H7 (cell line): Measurements from ENCODE around the gene ICAM3. TPM values are rescaled to one million over a fixed set of nuclear protein-coding genes. Genes with fewer than 3 reads are reported as not detected.
"Not testable (repeated sequence)": the region's sequence is repeated elsewhere in the genome, so short reads cannot be mapped to it uniquely, and the experiment has no call there.

Experiments used
- DNase-seq: peaks from one replicate; pipeline ENCODE4 v3.0.0; 2012
- H3K27me3 ChIP-seq: 2 replicates; pipeline ENCODE4 v1.6.0; 2011; ENCODE audit warnings: mild to moderate bottlenecking, low read length; ENCODE audit not compliant: control insufficient read depth, insufficient read depth
- H3K36me3 ChIP-seq: replicated peaks from 2 replicates; pipeline ENCODE4 v1.5.1; 2011; ENCODE audit warnings: low read length; ENCODE audit not compliant: control insufficient read depth, insufficient read depth
- H3K4me3 ChIP-seq: 2 replicates; pipeline ENCODE4 v1.5.1; 2011; ENCODE audit warnings: low read depth, mild to moderate bottlenecking, control low read depth, low read length, moderate library complexity; ENCODE audit not compliant: insufficient read depth
- total RNA-seq: library from RNA; depleted of rRNA; stranded (reverse); fragments of >200 nt; shearing (Covaris generic); gene quantifications from 2 replicates; pipeline ENCODE4 v1.2.3, GENCODE V29; 2014; rRNA removed

ICAM3 gene, protein sequence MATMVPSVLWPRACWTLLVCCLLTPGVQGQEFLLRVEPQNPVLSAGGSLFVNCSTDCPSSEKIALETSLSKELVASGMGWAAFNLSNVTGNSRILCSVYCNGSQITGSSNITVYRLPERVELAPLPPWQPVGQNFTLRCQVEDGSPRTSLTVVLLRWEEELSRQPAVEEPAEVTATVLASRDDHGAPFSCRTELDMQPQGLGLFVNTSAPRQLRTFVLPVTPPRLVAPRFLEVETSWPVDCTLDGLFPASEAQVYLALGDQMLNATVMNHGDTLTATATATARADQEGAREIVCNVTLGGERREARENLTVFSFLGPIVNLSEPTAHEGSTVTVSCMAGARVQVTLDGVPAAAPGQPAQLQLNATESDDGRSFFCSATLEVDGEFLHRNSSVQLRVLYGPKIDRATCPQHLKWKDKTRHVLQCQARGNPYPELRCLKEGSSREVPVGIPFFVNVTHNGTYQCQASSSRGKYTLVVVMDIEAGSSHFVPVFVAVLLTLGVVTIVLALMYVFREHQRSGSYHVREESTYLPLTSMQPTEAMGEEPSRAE
- total RNA-seq = 15.2 and 16.1 TPM in 2 replicates

DNA sequence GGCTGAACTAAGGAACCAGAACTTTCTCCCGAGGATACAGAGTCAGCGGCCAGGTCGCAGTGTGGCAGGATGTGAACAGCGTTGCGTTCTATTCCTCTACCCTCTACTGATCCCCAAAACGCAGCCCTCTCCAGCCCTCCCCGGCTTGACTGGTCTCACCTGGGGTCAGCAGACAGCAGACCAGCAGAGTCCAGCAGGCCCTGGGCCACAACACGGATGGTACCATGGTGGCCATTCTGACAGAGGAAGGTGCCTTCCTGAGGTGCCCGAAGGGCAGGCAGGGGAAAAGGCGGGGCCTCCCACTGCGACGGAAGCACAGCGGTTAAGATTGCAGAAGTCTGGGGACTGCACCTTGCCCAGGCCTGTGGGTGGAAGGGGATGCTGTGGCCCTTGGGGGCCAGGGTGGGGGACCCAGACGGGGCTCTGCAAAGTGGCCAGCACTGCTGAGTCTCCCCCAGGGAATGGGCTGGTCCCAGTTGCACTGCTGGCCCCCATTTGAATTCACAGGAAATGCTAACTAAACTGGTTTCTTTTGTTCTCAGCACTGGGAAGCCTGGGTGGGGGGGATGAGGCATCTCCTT lies at the start of gene ICAM3:
TSS of gene ICAM3 (minus strand) at position 245 of the 581 bp plus-strand sequence. CDS start at position 235, 10 bp downstream.
- H3K27me3 ChIP-seq = no peaks in the 10 kb centered on the region; the same call in 1 of the 2 replicates
- peak; percentile 56 for DNase-seq
- no peaks in the 10 kb centered on the region for H3K36me3 ChIP-seq
- H3K4me3 ChIP-seq = no peak within 1 kb of the TSS

DNA sequence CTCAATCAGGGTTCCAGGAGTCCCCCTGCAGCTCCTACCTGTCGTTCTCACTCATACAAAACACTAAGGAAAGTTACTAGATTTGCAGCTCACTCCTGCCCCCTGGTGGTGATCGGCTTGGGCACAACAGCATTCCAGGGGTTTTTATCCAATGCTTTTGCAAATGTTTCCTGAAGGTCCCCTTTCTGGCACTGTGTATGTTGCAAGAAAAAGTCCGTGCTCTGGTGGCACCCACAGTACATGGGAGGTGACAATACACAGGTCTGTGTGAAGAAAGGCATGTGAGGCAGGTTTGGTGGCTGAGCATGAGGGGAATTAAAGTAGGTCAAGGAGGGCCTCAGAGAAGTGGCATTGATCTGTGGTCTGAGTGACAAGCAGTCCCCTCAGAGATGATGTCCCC lies 49.5 kb upstream of the ICAM3 start:
- Histone ChIP-seq H3K36me3 (peaks cover 9% of the 10 kb centered on the region), H3K4me3 (no peak overlapping the region), H3K27me3 (no peaks in the 10 kb centered on the region)
- peak; percentile 89 for DNase-seq

DNA sequence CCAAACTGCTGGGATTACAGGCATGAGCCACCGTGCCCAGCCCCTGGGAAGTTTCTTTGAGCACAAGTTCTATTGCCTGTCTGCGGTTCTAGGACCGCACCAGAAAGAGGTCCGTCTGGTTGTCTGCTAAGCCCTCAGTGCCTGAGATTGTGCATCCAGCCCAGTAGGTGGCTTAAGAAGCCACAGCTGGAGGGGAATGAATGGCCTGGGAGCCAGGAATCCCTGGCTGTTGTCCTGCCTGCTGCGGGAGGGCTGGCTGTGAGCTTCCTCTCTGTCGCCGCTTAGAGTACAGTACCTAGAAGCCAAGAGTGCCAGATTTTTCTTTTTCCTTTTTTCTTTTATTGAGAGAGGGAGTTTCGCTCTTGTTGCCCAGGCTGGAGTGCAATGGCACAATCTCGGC lies 45.2 kb upstream of the ICAM3 start:
- DNase-seq = no peak
- Histone ChIP-seq H3K4me3 (no peak overlapping the region), H3K36me3 (no peaks in the 10 kb centered on the region), H3K27me3 (no peaks in the 10 kb centered on the region)

DNA sequence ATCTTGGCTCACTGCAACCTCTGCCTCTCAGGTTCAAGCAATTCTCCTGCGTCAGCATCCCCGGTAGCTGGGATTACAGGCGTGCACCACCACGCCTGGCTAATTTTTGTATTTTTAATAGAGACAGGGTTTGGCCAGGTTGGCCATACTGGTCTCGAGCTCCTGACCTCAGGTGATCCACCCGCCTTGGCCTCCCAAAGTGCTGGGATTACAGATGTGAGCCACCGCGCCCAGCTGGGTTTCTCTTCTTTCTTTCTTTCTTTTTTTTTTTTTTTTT lies 43.7 kb upstream of the ICAM3 start:
- not testable (repeated sequence) for H3K36me3 ChIP-seq, H3K27me3 ChIP-seq, H3K4me3 ChIP-seq, DNase-seq

DNA sequence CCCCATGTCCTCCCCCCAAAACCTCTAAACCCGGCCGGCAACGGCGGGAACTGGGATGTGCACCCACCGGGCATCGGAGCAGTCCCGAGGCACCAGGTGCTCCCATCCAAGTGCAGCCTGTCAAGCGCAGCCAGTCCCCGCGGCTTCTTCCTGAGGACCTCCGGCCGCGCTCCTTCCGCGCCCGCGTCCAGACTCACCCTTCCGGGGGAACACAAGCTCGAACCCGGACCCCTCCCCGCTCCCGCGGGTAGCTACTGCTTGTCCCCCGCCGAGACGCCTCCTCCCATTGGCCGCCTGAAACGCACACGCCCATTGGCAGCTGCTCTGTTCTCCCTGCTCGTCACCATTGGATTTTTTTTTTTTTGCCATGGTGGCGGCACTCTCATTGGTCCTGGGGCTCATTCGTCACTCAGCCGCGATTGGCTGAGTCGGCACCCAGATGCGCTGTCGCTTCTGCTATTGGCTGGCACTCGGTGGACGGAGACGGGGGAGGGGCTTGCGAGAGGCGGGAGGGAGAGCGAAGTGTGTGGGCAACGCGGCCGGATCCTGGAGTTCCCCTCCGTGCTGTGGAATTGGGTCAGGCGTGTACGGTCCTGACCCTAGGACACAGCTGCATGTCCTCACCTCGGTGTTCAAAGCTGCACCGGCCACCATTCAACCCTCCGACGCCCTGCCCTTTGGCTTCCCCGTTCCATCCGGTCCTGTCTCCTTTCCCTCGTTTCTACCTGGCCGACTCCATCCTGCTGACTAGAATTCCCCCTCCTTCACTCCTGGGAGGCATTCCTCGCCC lies 41.1 kb upstream of the ICAM3 start, which contains the start of gene TYK2:
TSS of gene TYK2 (minus strand) at position 260 of the 790 bp plus-strand sequence. CDS start 2,166 bp downstream, outside the sequence.
- no peaks in the 10 kb centered on the region for H3K27me3 ChIP-seq
- peak; percentile 100 for DNase-seq
- peak within 1 kb of the TSS; percentile 96 for H3K4me3 ChIP-seq
- H3K36me3 ChIP-seq = no peaks in the 10 kb centered on the region; the same call in 1 of the 2 replicates

DNA sequence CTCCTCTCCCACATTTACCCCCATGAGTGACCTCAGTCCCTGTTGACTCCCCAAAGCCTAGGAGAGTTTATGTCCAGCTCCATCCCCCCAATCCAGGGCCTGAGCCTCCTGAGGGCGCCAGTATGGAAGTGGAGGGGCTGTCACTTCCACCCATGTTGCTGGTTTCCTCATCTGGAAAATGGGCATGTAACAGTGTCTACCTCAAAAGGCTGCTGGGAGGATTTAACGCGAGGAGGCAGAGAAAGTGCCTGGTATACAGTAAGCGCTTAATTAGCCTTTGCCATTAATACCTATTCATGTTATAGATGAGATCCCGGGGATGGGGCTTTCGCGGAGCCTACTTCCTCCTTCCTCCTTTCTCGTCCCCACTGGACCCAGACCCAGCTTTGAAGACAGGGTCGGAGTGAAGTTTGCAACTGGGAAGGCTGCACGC lies 40.5 kb upstream of the ICAM3 start:
- DNase-seq = peak; percentile 69
- H3K27me3 ChIP-seq = no peaks in the 10 kb centered on the region
- peak overlapping the region; percentile 96 for H3K4me3 ChIP-seq
- H3K36me3 ChIP-seq = no peaks in the 10 kb centered on the region; the same call in 1 of the 2 replicates

DNA sequence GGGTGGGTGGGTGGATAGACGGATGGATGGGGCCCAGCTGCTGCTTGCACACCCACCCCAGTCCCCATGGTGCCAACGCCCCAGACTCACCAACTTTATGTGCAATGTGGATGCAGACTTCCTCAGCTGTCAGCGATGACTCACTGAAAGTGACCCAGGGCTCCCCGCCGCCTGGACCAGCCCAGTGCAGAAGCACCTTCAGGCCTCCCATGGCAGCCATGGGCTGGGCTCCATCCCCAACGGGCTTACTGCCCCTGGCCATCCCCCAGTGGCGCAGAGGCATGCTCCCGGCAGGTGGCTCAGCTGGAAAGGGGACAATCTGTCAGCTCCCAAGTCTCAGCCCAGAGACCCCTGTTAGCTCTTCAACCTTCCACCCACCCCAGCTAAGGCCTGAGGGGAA lies 38.7 kb upstream of the ICAM3 start:
- Histone ChIP-seq H3K4me3 (no peak overlapping the region), H3K36me3 (no peaks in the 10 kb centered on the region; the same call in 1 of the 2 replicates), H3K27me3 (no peaks in the 10 kb centered on the region)
- peak; percentile 15 for DNase-seq

DNA sequence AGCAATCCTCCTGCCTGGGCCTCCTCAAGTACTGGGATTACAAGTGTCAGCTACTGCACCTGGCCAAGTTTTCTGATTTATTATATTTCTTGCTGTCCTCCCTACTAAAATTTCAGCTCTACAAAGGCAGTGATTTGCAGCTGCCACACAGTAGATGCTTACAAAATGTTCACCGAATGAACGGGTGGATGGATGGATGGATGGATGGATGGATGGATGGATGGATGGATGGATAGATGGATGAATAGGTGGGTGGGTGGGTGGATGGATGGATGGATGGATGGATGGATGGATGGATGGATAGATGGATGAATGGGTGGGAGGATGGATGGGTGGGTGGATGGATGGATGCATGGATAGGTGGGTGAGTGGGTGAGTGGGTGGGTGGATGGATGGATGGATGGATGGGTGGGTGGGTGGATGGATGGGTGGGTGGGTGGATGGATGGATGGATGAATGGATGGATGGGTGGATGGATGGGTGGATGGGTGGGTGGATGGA lies 37.8 kb upstream of the ICAM3 start:
- not testable (repeated sequence) for H3K27me3 ChIP-seq, H3K4me3 ChIP-seq, H3K36me3 ChIP-seq, DNase-seq

DNA sequence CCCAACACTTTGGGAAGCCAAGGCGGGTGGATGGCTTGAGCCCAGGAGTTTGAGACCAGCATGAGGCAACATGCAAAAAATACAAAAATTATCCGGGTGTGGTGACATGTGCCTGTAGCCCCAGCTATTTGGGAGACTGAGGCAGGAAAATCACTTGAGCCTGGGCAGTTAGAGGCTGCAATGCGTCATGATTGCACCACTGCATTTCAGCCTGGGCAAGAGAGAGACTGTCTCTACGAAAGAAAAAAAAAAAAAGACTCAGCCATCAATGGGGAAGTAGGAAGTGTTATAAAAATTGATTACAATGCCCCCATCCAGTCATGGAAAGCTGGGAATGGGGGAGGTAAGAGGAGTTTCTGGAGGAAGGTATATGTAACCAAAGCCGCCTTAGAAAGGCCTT lies 35.5 kb upstream of the ICAM3 start:
- no peak for DNase-seq
- Histone ChIP-seq H3K4me3 (no peak overlapping the region), H3K27me3 (no peaks in the 10 kb centered on the region), H3K36me3 (no peaks in the 10 kb centered on the region; the same call in 1 of the 2 replicates)

DNA sequence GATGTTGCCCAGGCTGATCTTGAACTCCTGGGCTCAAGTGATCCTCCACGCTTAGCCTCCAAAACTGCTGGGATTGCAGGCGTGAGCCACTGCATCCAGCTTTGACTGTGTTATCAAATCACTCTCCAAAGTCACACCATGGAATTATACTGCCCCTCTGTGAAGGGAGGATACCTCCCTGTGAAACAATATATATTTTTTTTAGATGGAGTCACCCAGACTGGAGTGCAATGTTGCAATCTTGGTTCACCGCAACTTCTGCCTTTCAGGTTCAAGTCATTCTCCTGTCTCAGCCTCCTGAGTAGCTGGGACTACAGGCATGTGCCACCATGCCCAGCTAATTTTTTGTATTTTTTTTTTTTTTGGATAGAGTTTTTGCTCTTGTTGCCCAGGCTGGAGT lies 33.3 kb upstream of the ICAM3 start:
- H3K4me3 ChIP-seq = no peak overlapping the region
- H3K36me3 ChIP-seq = no peaks in the 10 kb centered on the region
- no peaks in the 10 kb centered on the region for H3K27me3 ChIP-seq
- DNase-seq = no peak

DNA sequence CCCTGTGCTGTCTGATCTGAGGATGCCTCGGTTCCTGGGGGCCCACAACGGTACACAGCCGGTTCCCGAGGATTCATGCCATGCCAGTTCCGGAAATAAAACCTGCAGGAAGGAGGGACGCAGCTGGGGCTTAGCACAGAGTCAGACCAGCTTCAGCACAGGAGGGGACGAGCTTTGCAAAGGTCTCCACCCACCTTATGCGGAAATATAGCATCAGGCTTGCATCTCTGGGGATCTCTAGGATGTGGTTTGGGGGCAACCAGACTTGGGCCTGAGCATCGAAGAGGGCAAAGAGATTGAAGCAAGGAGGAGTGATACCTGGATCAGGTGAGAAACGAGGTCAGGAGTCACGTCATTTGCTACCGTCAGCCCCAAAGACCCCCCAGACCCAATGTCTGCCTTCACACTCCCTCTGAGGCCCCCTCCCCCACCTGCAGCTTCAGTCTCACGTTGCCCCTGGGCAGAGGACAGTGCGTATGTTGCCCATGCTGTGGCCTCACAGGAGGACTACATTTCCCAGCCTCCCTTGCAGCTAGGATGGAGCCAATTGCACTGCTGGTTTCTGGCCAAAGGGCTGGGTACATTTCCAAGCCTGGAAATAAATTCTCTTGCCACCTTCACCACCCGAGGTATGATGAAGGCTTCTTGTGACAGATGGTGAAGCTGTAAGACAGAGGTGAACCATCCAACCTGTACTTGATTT lies 28.8 kb upstream of the ICAM3 start:
- no peaks in the 10 kb centered on the region for H3K27me3 ChIP-seq
- peaks cover 3% of the 10 kb centered on the region for H3K36me3 ChIP-seq
- no peak overlapping the region for H3K4me3 ChIP-seq
- DNase-seq = peak; percentile 60

DNA sequence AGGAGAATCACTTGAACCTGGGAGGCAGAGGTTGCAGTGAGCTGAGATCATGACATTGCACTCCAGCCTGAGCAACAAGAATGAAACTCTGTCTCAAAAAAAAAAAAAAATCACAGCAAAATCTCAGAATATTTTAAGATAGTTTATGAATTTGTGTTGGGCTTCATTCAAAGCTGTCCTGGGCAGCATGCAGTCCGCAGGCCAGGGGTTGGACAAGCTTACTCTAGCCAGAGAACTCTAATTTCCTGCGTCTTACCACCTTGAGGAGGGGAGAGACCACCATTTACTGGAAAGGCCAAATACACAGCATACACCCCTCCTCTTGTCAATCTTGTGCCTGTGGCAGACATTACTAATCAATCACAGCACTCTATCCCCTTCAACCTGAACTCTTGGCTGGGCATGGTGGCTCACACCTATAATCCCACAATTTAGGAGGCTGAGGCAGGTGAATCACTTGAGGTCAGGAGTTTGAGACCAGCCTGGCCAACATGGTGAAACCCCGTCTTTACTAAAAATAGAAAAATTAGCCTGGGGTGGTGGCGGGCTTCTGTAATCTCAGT lies 27.6 kb upstream of the ICAM3 start:
- not testable (repeated sequence) for DNase-seq, H3K36me3 ChIP-seq, H3K27me3 ChIP-seq, H3K4me3 ChIP-seq

DNA sequence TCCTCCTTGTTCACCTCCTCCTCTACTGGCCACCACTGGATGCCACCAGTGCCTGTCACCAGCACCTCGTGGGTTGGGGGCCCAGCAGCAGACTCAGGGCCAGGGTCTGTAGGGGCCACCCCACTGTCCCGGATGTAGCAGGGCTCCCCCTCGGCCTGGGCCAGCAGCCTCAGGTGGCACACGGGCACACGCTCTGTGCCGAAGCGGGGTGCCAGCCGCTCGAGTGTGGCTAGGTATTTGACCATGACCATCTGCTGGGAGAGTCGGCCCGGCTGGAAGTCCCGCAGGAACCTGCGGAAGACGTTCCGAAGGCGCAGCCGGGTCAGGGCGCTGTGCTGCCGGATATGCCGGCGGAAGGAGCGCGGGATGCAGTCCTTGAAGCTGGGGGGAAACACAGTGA lies 26.1 kb upstream of the ICAM3 start:
- DNase-seq = peak; percentile 31
- Histone ChIP-seq H3K4me3 (no peak overlapping the region), H3K27me3 (no peaks in the 10 kb centered on the region), H3K36me3 (peaks cover 3% of the 10 kb centered on the region)
